ENCODE measurements around the gene PLCL2. TPM values are rescaled to one million over a fixed set of nuclear protein-coding genes. Genes with fewer than 3 reads are reported as not detected.

Gene PLCL2
- total RNA-seq, 1 experiment from 2014 or later, result 3.0 TPM

DNA sequence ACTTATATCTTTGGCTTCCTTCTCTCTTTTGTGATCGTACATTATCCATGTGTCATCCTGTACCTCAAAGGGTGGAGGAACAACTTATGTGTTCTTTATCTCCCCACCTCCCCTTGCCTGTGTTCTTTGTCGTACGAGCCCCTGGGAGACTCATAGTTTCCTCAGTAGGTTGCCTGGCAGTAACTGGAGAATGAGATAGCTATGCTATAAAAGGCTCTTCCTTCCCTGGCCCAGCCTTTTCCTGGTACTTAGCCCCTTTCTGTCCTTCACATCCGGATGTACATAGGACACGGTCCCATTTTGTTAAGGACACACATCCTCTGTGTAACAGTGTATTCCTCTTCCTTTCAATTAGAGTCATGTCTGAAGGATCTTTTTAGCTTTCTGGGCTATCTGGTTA lies 32.1 kb downstream of the PLCL2 start:
- H3K27ac ChIP-seq (ENCODE audit: low read length), result no peak overlapping the region
- BruUV-seq (replicated peaks), result no TSS peak
- POLR2A ChIA-PET, result no interaction called here
- no peak overlapping the region for H3K4me3 ChIP-seq (ENCODE audit: low read depth in 2 of 2, low read length in 2 of 2)
- intact Hi-C loops (cut with micrococcal nuclease; ENCODE audit: unreplicated experiment), result no loop called here
- no peaks in the 10 kb centered on the region for H3K9me3 ChIP-seq (ENCODE audit: control insufficient read depth, insufficient read depth, low read depth, low read length)
- CTCF ChIA-PET, result no interaction called here
- TF ChIP-seq SIN3A (IDR thresholded peaks at IDR 0.05; ENCODE audit: borderline replicate concordance, insufficient read depth, low read depth, low read length), result no peak
- no peak for TF ChIP-seq TCF7L2 (IDR thresholded peaks at IDR 0.05; ENCODE audit: low read depth, low read length)
- H3K4me1 ChIP-seq (ENCODE audit: control insufficient read depth, insufficient read depth, low read length), result no peaks in the 10 kb centered on the region; the same call in 1 of the 2 replicates
- H3K36me3 ChIP-seq (ENCODE audit: control insufficient read depth, insufficient read depth, low read length), result no peaks in the 10 kb centered on the region
- ATAC-seq, result no peak
- no peak for DNase-seq (ENCODE audit: low read depth, low spot score)
- H3K27me3 ChIP-seq (ENCODE audit: control insufficient read depth, insufficient read depth, low read length), result no peaks in the 10 kb centered on the region
- in situ Hi-C loops (cut with HindIII; ENCODE audit: low pct_unique_long_range_greater_than_20kb, low sequenced_read_pairs), result no loop called here

DNA sequence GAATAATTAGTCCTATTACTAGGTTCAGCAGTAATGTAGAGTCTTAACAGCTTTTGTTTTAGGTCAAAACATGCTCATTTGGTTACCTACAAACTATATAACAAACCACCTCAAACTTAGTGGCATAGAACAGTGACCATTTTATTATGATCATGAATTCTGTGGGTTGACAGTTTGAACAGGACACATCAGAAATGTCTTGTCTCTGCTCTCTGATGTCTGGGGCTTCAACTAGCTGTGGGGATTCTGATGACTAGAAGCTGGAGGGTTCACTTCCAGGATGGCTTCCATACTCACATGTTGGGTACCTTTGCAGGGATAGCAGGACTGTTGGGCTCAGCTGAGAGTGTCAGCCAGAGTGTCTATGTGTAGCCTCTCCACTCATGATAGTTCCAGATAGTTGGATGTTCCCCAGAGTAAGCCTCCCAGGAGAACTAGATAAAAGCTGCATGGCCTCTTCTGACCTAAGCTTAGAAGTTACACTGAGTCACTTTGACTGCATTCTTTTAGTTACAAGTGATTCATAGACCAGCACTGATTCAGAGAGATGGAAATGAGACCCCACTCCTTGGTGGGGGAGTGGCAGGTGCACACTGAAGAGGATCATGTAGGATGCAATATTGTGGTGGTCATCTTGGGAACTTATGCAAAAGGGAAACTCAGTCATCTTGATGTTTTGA lies 32.6 kb downstream of the PLCL2 start:
- Histone ChIP-seq H3K27me3 (ENCODE audit: control insufficient read depth, insufficient read depth, low read length) (no peaks in the 10 kb centered on the region), H3K27ac (ENCODE audit: low read length) (no peak overlapping the region), H3K9me3 (ENCODE audit: control insufficient read depth, insufficient read depth, low read depth, low read length) (no peaks in the 10 kb centered on the region), H3K4me1 (ENCODE audit: control insufficient read depth, insufficient read depth, low read length) (no peaks in the 10 kb centered on the region; the same call in 1 of the 2 replicates), H3K4me3 (ENCODE audit: low read depth in 2 of 2, low read length in 2 of 2) (no peak overlapping the region), H3K36me3 (ENCODE audit: control insufficient read depth, insufficient read depth, low read length) (no peaks in the 10 kb centered on the region)
- ATAC-seq, result no peak
- DNase-seq (ENCODE audit: low read depth, low spot score), result no peak
- BruUV-seq (replicated peaks), result no TSS peak
- POLR2A ChIA-PET, result no interaction called here
- CTCF ChIA-PET, result no interaction called here
- intact Hi-C loops (cut with micrococcal nuclease; ENCODE audit: unreplicated experiment) (no loop called here), in situ Hi-C loops (cut with HindIII; ENCODE audit: low pct_unique_long_range_greater_than_20kb, low sequenced_read_pairs) (no loop called here)
- TF ChIP-seq CTCF (IDR thresholded peaks at IDR 0.05) (no peak), TCF7L2 (IDR thresholded peaks at IDR 0.05; ENCODE audit: low read depth, low read length) (no peak), SIN3A (IDR thresholded peaks at IDR 0.05; ENCODE audit: borderline replicate concordance, insufficient read depth, low read depth, low read length) (no peak), POLR2AphosphoS5 (IDR thresholded peaks at IDR 0.05; ENCODE audit: low read depth, low read length) (no peak), REST (IDR thresholded peaks at IDR 0.05; ENCODE audit: insufficient read depth in 1 of 2, low read depth in 2 of 2, low read length in 1 of 2) (no peak)

DNA sequence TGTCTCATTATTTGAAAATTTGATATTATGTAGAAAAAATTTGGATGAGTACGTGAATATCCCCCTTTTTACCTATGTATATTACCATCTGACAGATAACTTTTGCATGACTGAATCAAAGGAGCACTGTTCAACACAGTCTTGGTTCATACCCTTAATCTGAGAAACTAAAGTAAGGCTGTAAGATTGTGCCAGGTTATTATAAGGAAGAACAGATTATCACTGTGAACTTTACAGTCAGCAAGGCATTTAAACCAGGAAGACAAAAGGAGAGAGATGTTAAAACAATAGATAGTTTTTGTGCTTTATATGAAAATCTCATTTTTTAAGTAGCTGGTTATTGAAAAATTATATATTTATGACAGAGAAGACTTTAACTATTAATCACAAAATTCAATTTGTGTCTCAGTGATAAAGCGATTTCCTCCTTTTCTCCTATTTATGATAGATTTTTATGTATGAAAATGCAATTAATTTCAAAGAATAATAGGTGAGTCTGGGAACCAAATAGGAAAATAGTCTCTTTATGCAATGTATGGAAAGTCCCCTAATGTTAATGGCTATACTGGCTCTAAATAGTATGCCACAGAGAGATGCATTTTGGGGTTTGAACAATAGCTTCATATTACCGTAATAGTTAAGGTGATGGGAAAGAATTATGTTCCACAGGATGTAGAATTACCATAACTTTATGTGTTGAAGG lies 33.4 kb downstream of the PLCL2 start:
- Histone ChIP-seq H3K36me3 (ENCODE audit: control insufficient read depth, insufficient read depth, low read length) (no peaks in the 10 kb centered on the region), H3K4me1 (ENCODE audit: control insufficient read depth, insufficient read depth, low read length) (no peaks in the 10 kb centered on the region; the same call in 1 of the 2 replicates), H3K4me3 (ENCODE audit: low read depth in 2 of 2, low read length in 2 of 2) (no peak overlapping the region), H3K27me3 (ENCODE audit: control insufficient read depth, insufficient read depth, low read length) (no peaks in the 10 kb centered on the region), H3K9me3 (ENCODE audit: control insufficient read depth, insufficient read depth, low read depth, low read length) (no peaks in the 10 kb centered on the region), H3K27ac (ENCODE audit: low read length) (no peak overlapping the region)
- DNase-seq (ENCODE audit: low read depth, low spot score) (no peak), ATAC-seq (no peak)
- BruUV-seq (replicated peaks), result no TSS peak
- in situ Hi-C loops (cut with HindIII; ENCODE audit: low pct_unique_long_range_greater_than_20kb, low sequenced_read_pairs) (no loop called here), intact Hi-C loops (cut with micrococcal nuclease; ENCODE audit: unreplicated experiment) (no loop called here)
- POLR2A ChIA-PET, result no interaction called here
- CTCF ChIA-PET, result no interaction called here
- TF ChIP-seq POLR2AphosphoS5 (IDR thresholded peaks at IDR 0.05; ENCODE audit: low read depth, low read length), result no peak
- no peak for TF ChIP-seq CTCF (IDR thresholded peaks at IDR 0.05)
- no peak for TF ChIP-seq SIN3A (IDR thresholded peaks at IDR 0.05; ENCODE audit: borderline replicate concordance, insufficient read depth, low read depth, low read length)
- no peak for TF ChIP-seq TCF7L2 (IDR thresholded peaks at IDR 0.05; ENCODE audit: low read depth, low read length)
- no peak for TF ChIP-seq REST (IDR thresholded peaks at IDR 0.05; ENCODE audit: insufficient read depth in 1 of 2, low read depth in 2 of 2, low read length in 1 of 2)

Data from Panc1 (cell line).